CD4-positive, CD25-positive, alpha-beta regulatory T cell (primary cell): ENCODE measurements around the gene PABPN1L. TPM values are rescaled to one million over a fixed set of nuclear protein-coding genes. Genes with fewer than 3 reads are reported as not detected.

Source experiments
- ATAC-seq, 2 donors: fragments of 150-1000 bp; cut with Tn5 transposase; one replicate each; pipeline ENCODE4 v1.10.0; 2021; ENCODE audit warnings: low read depth in 2 of 2, moderate number of reproducible peaks in 2 of 2, moderate library complexity in 1 of 2
- DNase-seq, 3 donors: peaks; one replicate each; pipeline versions ENCODE4 v3.0.0 to v3.0.0-alpha.2; 2012 to 2022; ENCODE audit warnings: mixed read lengths in 1 of 3
- H3K27ac ChIP-seq: one replicate; pipeline ENCODE4 v1.7.0; 2013; ENCODE audit warnings: mild to moderate bottlenecking, low read length; ENCODE audit not compliant: insufficient read depth, poor library complexity, severe bottlenecking
- H3K27me3 ChIP-seq: one replicate; pipeline ENCODE4 v1.7.0; 2013; ENCODE audit warnings: low read length; ENCODE audit not compliant: control insufficient read depth, insufficient read depth
- H3K36me3 ChIP-seq: one replicate; pipeline ENCODE4 v1.7.0; 2013; ENCODE audit warnings: mild to moderate bottlenecking, low read length, moderate library complexity; ENCODE audit not compliant: control insufficient read depth, insufficient read depth
- H3K4me1 ChIP-seq: 2 replicates; pipeline ENCODE4 v1.7.0; 2013; ENCODE audit warnings: mild to moderate bottlenecking, low read length; ENCODE audit not compliant: insufficient read depth, control insufficient read depth, poor library complexity, severe bottlenecking
- H3K4me3 ChIP-seq: one replicate; pipeline ENCODE4 v1.7.0; 2013; ENCODE audit warnings: low read depth, mild to moderate bottlenecking, low read length, moderate library complexity
- H3K9me3 ChIP-seq, 2 experiments: 1 replicate in 1 of 2; 2 replicates in 1 of 2; pipeline ENCODE4 v1.7.0; 2013; ENCODE audit warnings: low read length in 2 of 2, mild to moderate bottlenecking in 1 of 2, moderate library complexity in 1 of 2; ENCODE audit not compliant: control insufficient read depth in 2 of 2
- H3K27ac Mint-ChIP-seq, 3 donors: one replicate each; pipeline ENCODE4 v1.8.0; 2020 to 2022; ENCODE audit warnings: mild to moderate bottlenecking in 3 of 3, mixed read lengths in 3 of 3, moderate library complexity in 2 of 3
- H3K27me3 Mint-ChIP-seq: one replicate; pipeline ENCODE4 v1.8.0; 2022; ENCODE audit warnings: mild to moderate bottlenecking, mixed read lengths
- H3K36me3 Mint-ChIP-seq: one replicate; pipeline ENCODE4 v1.8.0; 2020; ENCODE audit warnings: mixed read lengths
- H3K4me1 Mint-ChIP-seq, 4 donors: one replicate each; pipeline ENCODE4 v1.8.0; 2020 to 2022; ENCODE audit warnings: mixed read lengths in 4 of 4, mild to moderate bottlenecking in 1 of 4
- H3K4me3 Mint-ChIP-seq, 4 donors: one replicate each; pipeline ENCODE4 v1.8.0; 2020 to 2022; ENCODE audit warnings: mild to moderate bottlenecking in 4 of 4, mixed read lengths in 4 of 4, moderate library complexity in 3 of 4
- H3K9me3 Mint-ChIP-seq, 7 donors: one replicate each; pipeline ENCODE4 v1.8.0; 2020 to 2022; ENCODE audit warnings: mixed read lengths in 7 of 7, mild to moderate bottlenecking in 3 of 7, moderate library complexity in 2 of 7
- polyA plus RNA-seq, 4 donors: library from polyadenylated mRNA; unstranded; fragments of 300-500 nt; fragmentation: Illumina TruSeq; gene quantifications; one replicate each; pipeline ENCODE4 v1.2.3, GENCODE V29; 2021
- total RNA-seq: library from RNA; stranded (reverse); gene quantifications from one replicate; pipeline ENCODE4 v1.2.3, GENCODE V29; 2022

PABPN1L gene
- total and polyA plus RNA-seq, 5 donors from 2014 or later, result not detected

DNA sequence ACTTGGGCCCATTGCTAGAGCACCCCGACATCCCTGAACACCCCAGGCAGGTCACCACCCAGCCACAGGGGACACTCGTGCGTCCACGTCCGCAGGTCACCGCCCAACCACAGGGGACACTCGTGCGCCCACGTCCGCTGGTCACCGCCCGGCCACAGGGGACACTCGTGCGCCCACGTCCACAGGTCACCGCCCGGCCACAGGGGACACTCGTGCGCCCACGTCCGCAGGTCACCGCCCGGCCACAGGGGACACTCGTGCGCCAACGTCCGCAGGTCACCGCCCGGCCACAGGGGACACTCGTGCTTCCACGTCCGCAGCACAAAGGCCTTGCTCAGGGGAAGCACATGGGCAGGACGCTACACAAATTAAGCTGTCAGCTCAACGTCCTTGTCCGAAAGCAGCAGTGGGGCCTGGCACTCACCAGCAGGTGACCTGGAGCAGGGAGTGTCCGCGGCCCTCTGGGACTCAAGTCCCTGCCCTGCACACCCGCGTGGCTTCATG, 27.4 kb downstream of the PABPN1L start:
- Mint-ChIP-seq H3K27ac (no peak overlapping the region), H3K9me3 (no peaks in the 10 kb centered on the region), H3K27me3 (no peaks in the 10 kb centered on the region), H3K4me3 (no peak overlapping the region), H3K4me1 (no peaks in the 10 kb centered on the region), H3K36me3 (peaks cover 6% of the 10 kb centered on the region)
- Histone ChIP-seq H3K27me3 (no peaks in the 10 kb centered on the region), H3K4me3 (no peak overlapping the region), H3K4me1 (peaks cover 4% of the 10 kb centered on the region), H3K27ac (no peak overlapping the region), H3K9me3 (no peaks in the 10 kb centered on the region), H3K36me3 (peaks cover 19% of the 10 kb centered on the region)
- DNase-seq (no peak), ATAC-seq (no peak)

DNA sequence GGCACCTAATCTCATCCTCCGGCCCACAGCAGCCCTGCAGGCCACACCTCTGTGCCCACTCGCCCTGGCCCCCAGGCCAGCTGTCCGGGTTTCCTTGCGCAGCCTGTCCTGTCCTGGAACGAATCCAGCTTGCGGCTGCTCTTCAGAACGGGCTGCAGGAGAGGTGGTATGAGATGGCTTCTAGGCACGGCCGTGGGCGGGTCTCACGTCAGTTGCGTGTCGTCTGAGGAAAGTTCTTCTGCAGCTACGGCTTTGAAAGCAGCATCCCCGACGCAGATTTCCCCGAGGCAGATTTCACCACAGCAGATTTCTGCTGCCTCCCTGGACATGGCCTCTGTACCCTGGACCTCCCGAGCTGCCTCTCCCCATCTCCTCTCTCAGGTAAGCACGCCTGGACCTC, 27.9 kb downstream of the PABPN1L start:
- DNase-seq, result no peak
- Mint-ChIP-seq H3K27ac (no peak overlapping the region), H3K36me3 (peaks cover 6% of the 10 kb centered on the region), H3K9me3 (no peaks in the 10 kb centered on the region), H3K27me3 (no peaks in the 10 kb centered on the region), H3K4me1 (no peaks in the 10 kb centered on the region), H3K4me3 (no peak overlapping the region)
- Histone ChIP-seq H3K27me3 (no peaks in the 10 kb centered on the region), H3K4me3 (no peak overlapping the region), H3K9me3 (no peaks in the 10 kb centered on the region), H3K4me1 (peaks cover 4% of the 10 kb centered on the region), H3K36me3 (peaks cover 19% of the 10 kb centered on the region), H3K27ac (no peak overlapping the region)
- no peak for ATAC-seq

- no peak for DNase-seq
- Mint-ChIP-seq H3K27ac (no peak overlapping the region), H3K36me3 (peaks cover 6% of the 10 kb centered on the region), H3K27me3 (no peaks in the 10 kb centered on the region), H3K9me3 (no peaks in the 10 kb centered on the region), H3K4me1 (no peaks in the 10 kb centered on the region), H3K4me3 (no peak overlapping the region)
- H3K4me3 ChIP-seq, result no peak overlapping the region
- ATAC-seq, result no peak
- no peaks in the 10 kb centered on the region for H3K9me3 ChIP-seq
- peaks cover 19% of the 10 kb centered on the region for H3K36me3 ChIP-seq
- H3K4me1 ChIP-seq, result peaks cover 4% of the 10 kb centered on the region
- no peaks in the 10 kb centered on the region for H3K27me3 ChIP-seq
- H3K27ac ChIP-seq, result no peak overlapping the region
Observed at GRCh38 chr16:88837806-88838205, 28.7 kb downstream of the PABPN1L start.

DNA sequence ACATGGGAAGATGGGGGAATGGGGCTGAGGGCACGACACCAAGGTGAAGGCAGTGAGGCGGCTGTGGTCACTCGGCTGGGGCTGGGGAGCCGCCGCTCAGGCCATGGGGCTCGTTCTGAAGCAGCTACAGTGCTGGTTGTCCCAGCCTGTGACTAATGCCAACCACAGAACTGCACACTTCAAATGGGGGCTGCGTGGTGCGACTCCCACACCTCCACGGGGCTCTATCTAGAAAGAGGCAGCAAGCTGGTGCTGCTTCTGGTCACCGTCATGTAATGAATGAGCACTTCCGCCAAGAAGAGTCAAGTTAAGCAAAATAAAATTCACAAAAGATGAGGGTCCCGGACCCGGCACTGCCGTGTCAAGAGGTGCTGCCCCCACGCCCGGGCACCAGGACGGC, 29.7 kb downstream of the PABPN1L start:
- H3K9me3 Mint-ChIP-seq, result no peaks in the 10 kb centered on the region
- Histone ChIP-seq H3K36me3 (peaks cover 19% of the 10 kb centered on the region), H3K4me1 (no peaks in the 10 kb centered on the region), H3K27ac (no peak overlapping the region), H3K4me3 (no peak overlapping the region), H3K9me3 (no peaks in the 10 kb centered on the region), H3K27me3 (no peaks in the 10 kb centered on the region)
- H3K27me3 Mint-ChIP-seq, result no peaks in the 10 kb centered on the region
- H3K36me3 Mint-ChIP-seq, result peaks cover 6% of the 10 kb centered on the region
- DNase-seq (no peak), ATAC-seq (no peak)
- no peak overlapping the region for H3K27ac Mint-ChIP-seq
- H3K4me3 Mint-ChIP-seq, result no peak overlapping the region
- no peaks in the 10 kb centered on the region for H3K4me1 Mint-ChIP-seq

- Histone ChIP-seq H3K36me3 (peaks cover 17% of the 10 kb centered on the region), H3K4me3 (no peak overlapping the region), H3K9me3 (no peaks in the 10 kb centered on the region), H3K27me3 (no peaks in the 10 kb centered on the region), H3K27ac (no peak overlapping the region), H3K4me1 (no peaks in the 10 kb centered on the region)
- Mint-ChIP-seq H3K36me3 (peaks cover 6% of the 10 kb centered on the region), H3K27ac (no peak overlapping the region), H3K9me3 (no peaks in the 10 kb centered on the region), H3K4me1 (no peaks in the 10 kb centered on the region), H3K27me3 (no peaks in the 10 kb centered on the region), H3K4me3 (no peak overlapping the region)
- DNase-seq, result no peak
- ATAC-seq, result no peak
Observed at GRCh38 chr16:88835818-88836217, 30.6 kb downstream of the PABPN1L start.

GRCh38 chr16:88835383-88835782, 31.1 kb downstream of the PABPN1L start:
- H3K4me1 Mint-ChIP-seq, result no peaks in the 10 kb centered on the region

GRCh38 chr16:88834670-88835069, 31.8 kb downstream of the PABPN1L start:
- ATAC-seq, result no peak
- no peaks in the 10 kb centered on the region for H3K27me3 ChIP-seq
- H3K4me3 Mint-ChIP-seq, result no peak overlapping the region
- peaks cover 3% of the 10 kb centered on the region for H3K36me3 Mint-ChIP-seq
- H3K4me3 ChIP-seq, result no peak overlapping the region
- no peak overlapping the region for H3K27ac ChIP-seq
- no peak for DNase-seq
- H3K27ac Mint-ChIP-seq, result no peak overlapping the region
- no peaks in the 10 kb centered on the region for H3K4me1 ChIP-seq
- H3K36me3 ChIP-seq, result peaks cover 6% of the 10 kb centered on the region
- H3K27me3 Mint-ChIP-seq, result no peaks in the 10 kb centered on the region
- H3K9me3 Mint-ChIP-seq, result no peaks in the 10 kb centered on the region
- H3K9me3 ChIP-seq, result no peaks in the 10 kb centered on the region
- H3K4me1 Mint-ChIP-seq, result no peaks in the 10 kb centered on the region

More at GRCh38 chr16:88835383-88835782, 31.1 kb downstream of the PABPN1L start:
- no peaks in the 10 kb centered on the region for H3K27me3 ChIP-seq
- peaks cover 13% of the 10 kb centered on the region for H3K36me3 ChIP-seq
- Mint-ChIP-seq H3K27me3 (no peaks in the 10 kb centered on the region), H3K9me3 (no peaks in the 10 kb centered on the region), H3K36me3 (peaks cover 6% of the 10 kb centered on the region), H3K4me3 (no peak overlapping the region), H3K27ac (no peak overlapping the region)
- DNase-seq (no peak), ATAC-seq (no peak)
- no peaks in the 10 kb centered on the region for H3K9me3 ChIP-seq
- H3K4me3 ChIP-seq, result no peak overlapping the region
- no peak overlapping the region for H3K27ac ChIP-seq
- H3K4me1 ChIP-seq, result no peaks in the 10 kb centered on the region

DNA sequence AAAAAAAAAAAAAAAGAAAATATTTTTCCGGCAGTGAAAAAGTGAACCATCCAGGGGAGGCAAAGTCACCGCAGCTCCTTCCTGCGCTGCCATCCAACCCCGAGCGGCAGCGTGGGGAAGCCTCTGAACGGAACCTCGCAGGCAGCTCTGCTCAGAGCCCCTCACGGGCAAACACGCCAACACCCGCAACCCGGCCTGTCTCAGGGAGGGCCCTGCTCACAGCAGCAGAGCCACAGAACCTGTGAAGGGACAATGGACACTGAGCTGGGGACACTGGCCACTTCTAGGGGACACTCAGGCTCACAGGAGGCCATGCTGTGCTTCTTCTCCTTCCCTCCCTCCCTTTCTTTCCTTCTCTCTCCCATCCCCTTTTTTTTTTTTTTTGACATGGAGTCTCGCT, 33.4 kb downstream of the PABPN1L start:
- Histone ChIP-seq H3K4me3 (no peak overlapping the region), H3K36me3 (no peaks in the 10 kb centered on the region), H3K27me3 (no peaks in the 10 kb centered on the region), H3K27ac (no peak overlapping the region), H3K4me1 (no peaks in the 10 kb centered on the region), H3K9me3 (no peaks in the 10 kb centered on the region)
- Mint-ChIP-seq H3K36me3 (no peaks in the 10 kb centered on the region), H3K4me3 (no peak overlapping the region), H3K27ac (no peak overlapping the region), H3K27me3 (no peaks in the 10 kb centered on the region), H3K4me1 (no peaks in the 10 kb centered on the region), H3K9me3 (no peaks in the 10 kb centered on the region)
- DNase-seq (no peak), ATAC-seq (no peak)
